ENCODE results near the gene CACNA2D3.
"Not testable (repeated sequence)": the region's sequence is repeated elsewhere in the genome, so short reads cannot be mapped to it uniquely, and the experiment has no call there.

Gene CACNA2D3

DNA sequence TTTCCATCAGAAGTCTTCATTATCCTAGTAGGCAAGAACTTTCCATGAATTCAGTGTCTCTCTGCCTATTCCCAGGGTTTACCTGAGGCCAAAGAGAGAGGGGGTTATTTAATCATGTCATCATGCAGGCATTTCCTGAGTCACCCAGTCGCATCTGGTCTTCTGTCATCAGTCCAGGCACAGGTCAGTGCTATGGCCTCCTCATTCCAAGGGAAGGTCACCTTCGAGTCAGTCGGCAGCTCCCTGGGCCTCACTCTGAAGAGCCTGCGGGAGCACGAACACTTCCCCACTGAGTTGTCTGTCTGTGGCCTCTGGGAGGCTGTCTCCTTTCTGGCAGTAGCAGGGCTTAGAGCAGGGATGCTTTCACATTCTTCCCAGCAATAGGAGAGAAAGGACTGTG lies 831.7 kb downstream of the CACNA2D3 start:
- no peak for DNase-seq

GRCh38 chr3:54954521-54954920 lies 832.2 kb downstream of the CACNA2D3 start:
- no peak for DNase-seq

GRCh38 chr3:54955496-54955895 lies 833.1 kb downstream of the CACNA2D3 start:
- DNase-seq = no peak

DNA sequence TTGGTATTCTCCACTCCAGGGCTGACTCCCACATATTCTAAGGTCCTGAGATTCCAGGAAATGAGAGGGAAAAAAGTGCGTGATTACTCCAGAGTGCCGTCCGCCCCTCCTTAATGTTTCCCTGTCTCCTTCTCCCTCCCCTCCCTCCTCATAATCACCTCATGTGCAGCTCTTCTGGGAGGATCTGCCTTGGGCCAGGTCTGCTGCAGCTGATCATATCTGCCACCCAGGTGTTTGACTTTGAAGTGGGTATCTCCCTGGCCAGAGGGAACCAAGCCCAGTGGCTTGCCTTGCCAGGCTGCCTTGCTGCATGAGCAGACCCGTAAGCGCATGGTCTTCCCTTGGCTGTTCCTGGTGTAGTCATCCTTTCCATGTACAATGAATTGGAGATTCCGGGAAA lies 833.6 kb downstream of the CACNA2D3 start:
- no peak for DNase-seq

GRCh38 chr3:54957711-54958110 lies 835.4 kb downstream of the CACNA2D3 start:
- DNase-seq = no peak

DNA sequence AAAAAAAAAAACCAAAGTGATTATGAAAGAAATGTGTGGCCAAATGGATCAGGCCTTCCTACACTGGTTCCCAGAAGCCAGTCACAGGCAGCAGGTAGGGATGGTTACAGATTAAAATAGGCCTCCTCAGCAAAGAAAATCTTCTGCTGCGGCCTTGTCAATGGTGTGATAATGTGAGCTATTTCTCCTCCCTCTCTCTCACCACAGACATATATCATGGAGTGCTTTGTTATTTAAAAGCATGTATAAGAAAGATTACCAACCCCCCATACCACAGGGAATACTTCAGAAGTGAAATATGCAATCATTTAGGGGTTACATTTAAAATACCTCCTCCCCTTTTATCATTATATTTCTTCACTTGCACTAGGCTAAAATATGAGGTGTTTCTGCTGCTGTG lies 837.7 kb downstream of the CACNA2D3 start:
- DNase-seq = no peak

DNA sequence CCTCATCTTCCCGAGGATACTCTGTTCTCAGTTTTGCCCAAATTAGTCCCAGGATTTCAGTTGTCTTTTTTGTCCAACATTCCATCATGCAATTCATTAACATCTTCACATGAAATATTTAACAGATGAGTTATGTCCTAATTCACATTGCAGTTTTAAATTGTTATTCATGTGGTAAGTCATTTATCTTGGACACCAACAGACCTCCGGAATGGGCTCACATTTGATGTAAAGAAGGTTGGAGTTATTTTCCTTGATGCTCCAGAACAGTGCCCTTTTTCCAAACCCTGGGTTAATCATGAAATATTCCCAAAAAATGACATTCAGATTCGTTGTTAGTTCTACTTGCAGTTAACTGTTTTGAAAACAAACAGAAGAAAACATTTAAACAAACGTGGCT lies 838.3 kb downstream of the CACNA2D3 start:
- no peak for DNase-seq

DNA sequence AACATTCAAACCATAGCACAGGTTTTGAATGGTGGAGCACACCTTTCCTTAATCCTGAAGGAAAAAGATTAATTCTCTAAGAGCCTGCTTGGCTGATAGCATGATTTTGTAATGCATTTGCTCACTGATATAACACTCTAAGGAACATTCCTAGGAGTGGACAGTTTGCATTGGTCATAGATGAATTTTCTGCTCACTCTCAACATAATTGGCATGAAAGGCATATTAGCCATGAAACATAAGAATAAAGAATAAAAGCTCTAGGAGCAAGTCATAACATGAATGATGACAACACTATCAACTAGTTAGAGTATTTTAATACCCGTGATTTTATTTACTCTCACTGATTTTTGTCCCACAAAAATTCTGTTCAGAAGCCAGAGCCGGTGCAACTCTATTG lies 839.8 kb downstream of the CACNA2D3 start:
- no peak for DNase-seq

DNA sequence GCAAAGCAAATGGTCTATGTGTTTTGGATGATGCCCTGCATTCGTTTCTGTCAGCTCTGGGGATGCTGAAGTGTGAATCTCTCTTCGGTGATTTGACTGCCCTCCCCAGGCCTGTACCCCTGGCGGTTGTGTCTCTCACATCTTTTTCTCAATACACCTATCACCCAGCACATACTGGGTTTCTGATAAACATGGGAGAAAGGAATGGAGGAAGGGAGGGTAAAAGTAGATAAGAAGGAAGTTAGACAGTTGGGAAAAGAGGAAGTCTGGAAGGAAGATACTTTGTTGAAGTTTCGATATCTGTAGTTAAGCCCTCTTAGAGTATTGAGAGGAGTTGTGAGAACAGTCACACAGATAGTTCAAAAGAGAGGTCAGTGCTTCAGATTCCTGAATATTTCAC lies 841.3 kb downstream of the CACNA2D3 start:
- no peak for DNase-seq

DNA sequence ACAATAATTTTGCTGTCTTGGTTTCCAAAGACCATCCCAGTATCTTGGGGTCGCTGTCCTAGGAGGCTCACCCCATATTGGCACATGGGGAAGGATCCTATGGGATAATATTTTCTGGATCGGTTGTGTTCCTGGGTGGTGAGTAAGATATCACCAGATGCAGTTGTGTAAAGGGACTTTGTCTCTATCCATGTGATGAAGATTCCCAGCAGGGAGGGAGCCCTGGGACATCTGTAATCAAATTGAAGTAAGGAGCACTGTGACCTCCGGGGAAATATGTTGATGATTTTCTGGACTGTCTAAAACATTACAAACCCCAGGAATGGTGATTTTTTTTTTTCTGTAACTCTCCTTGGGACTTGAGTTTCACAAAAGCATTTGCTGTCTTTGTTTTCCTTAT lies 841.7 kb downstream of the CACNA2D3 start:
- no peak for DNase-seq

DNA sequence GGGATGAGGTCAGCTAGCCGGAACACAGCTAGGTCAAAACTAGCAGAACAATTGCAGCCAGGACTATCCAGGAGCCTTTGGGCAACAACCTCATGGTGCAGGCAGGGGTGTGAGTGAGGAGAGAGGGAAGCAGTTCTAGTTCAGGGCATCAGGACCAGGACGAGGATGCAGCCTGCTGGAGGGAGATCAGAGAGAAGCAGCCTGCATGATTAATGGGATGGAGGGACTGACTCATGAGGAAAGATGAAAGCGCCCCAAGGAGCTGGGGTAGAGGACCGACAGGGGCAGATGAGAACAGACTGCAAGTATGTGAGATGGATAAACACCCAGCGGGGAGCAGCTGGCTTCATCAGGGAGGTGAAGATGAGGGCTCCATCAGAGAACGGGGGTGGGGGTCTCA lies 843.4 kb downstream of the CACNA2D3 start:
- DNase-seq = no peak

GRCh38 chr3:54966979-54967378 lies 844.6 kb downstream of the CACNA2D3 start:
- no peak for DNase-seq

DNA sequence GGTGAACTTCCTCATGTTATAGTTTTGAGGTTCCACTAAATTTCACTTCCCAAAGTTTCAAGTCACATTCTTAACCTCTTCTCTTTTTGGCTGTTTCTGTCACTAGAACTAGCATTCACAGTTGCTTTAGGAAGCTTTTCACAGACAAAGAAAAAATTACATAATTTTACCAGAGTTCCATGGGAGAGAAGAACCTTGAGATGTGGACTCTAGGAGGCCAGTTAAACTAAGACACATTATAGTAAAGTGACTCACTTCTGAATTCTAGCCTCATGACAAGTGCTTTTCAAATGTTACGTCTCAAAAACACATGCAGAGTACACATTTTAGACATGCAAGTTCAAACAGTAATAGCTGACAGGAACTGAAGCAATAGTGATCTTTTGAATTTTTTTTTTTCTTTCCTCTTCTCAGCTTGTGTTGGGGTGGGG lies 845.4 kb downstream of the CACNA2D3 start:
- DNase-seq = no peak

GRCh38 chr3:54968546-54969172 lies 846.3 kb downstream of the CACNA2D3 start:
- no peak for DNase-seq

DNA sequence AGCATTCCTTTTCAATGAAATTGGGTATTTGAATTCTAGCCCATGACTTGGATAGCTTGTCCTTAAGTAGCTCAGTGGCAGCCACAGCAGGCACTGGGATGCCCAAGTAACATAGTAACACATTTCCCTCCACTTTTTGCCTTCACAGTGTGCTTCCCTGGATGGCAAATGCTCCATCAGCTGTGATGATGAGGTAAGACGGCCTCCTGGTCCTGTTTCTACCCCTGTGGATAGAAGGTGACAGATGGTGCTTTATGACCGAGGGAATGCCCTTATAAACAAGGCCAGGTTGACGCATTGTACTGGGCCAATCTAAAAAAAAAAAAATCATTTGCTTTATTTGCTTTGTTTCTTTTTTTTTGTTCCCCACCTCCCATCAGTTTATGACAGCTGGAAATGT lies 847.3 kb downstream of the CACNA2D3 start:
- DNase-seq = no peak

- DNase-seq = no peak
Measured at GRCh38 chr3:54970895-54971294, 848.5 kb downstream of the CACNA2D3 start.

- no peak for DNase-seq
Measured at GRCh38 chr3:54977439-54977838, 855.1 kb downstream of the CACNA2D3 start.

- not testable (repeated sequence) for DNase-seq
Measured at GRCh38 chr3:54977946-54978345, 855.6 kb downstream of the CACNA2D3 start.

DNA sequence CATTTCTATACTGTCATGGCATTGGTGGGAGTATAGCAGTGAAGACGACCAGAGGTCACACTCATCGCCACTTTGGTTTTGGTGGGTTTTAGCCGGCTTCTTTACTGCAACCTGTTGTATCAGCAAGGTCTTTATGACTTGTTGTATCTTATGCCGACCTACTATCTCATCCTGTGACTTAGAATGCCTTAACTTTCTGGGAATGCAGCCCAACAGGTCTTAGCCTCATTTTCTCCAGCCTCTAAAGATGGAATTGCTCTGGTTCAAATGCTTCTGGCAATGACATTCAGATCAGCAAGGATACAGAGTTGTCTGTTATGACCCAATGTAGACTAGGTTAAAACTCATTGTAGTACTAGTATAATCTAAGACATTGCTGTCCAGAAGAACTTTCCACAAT lies 860.5 kb downstream of the CACNA2D3 start:
- DNase-seq = no peak

DNA sequence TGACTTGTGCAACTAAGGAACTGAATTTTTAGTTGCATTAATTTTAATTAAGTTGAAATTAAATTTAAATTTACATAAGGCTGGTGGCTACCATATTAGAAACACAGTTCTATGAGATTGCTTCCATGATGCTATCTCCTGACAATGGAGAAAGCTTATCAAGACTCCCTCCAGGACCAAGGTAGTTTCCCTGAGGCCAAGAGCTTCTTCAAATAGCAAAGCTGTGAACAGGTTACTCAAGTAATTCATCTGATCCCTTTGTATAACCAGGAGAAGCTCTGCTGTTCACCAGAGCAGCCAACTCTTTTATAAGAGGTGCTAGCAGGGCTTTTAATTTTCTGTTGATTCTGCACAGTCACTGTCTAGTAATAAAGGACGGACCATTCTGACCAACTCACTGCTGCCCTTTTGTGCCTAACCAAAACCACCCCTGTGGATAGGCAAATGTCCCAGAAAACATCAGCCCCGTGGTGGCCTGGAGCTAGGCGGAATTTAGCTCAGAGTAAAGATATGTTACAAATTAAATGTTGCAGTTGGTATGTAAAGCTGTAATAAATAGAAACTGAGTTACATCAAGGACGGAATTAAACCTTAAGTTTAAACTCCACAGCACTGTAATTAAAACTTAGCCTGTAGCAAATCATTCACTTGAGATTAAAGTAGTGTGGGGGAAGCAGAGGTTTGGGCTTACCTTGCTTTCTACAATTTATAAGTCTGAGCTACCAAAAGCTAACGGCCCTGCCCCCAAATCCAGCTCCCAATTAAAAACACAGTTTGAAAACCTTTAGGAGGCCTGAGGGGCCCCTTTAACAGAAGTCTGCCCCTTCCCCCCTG lies 861.1 kb downstream of the CACNA2D3 start:
- DNase-seq = no peak

GRCh38 chr3:54985856-54986255 lies 863.5 kb downstream of the CACNA2D3 start:
- no peak for DNase-seq

GRCh38 chr3:54986294-54986693 lies 863.9 kb downstream of the CACNA2D3 start:
- no peak for DNase-seq

DNA sequence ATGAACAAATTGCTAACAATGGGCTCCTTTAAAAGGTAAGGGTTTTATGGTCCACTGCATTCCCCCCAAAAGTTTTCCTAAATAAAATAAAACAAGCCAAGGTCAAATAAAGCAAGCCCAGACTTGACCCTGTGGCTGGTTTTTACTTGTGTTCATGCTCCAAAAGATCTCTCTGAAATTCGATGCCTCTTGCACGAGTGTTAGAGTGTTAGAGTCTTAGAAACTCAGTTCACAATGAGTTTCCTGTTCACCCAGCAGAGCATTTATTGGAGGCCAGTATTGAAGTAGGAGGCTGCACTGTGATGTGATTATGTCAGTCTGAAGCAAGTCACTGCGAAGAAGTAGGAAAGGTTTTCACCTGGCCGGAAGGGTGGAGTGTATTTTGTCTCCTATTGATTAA lies 865.4 kb downstream of the CACNA2D3 start:
- DNase-seq = no peak

DNA sequence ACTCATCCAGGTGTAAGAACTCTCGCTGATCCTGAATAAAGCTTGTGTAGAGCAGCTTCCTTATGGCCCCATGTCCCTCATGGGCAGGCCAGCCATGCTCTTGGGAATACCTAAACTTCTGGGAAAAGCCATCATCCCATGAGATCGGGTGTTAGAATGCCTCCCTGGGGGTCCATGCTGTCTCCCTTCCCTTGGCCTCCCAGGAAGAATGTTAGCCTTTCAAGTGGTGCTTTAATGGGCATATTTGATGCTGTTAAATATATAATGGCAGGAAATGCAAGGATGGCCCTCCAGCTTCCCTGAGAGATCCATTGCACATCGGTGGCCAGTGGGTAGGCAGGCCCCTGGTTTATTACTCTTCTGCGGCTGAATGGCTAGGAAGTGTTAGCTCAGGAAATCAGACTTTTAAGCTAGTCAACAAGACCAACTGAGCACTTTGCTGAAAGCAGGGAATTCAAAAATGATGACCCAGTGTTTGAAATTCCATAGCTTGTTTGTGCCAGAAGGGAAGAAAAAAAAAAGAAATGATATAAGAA lies 866.0 kb downstream of the CACNA2D3 start:
- no peak for DNase-seq
